ENCODE results near the gene PPP3R2.
"Not testable (repeated sequence)": the region's sequence is repeated elsewhere in the genome, so short reads cannot be mapped to it uniquely, and the experiment has no call there.

Gene PPP3R2

GRCh38 chr9:101587332-101588043 is 7.3 kb downstream of the PPP3R2 start:
- no peak for DNase-seq

- DNase-seq: no peak
These were observed 8.1 kb downstream of the PPP3R2 start for GRCh38 chr9:101586651-101587050.

- DNase-seq: no peak
These were observed 9.0 kb downstream of the PPP3R2 start for GRCh38 chr9:101585740-101586139.

GRCh38 chr9:101582553-101582952 is 12.2 kb downstream of the PPP3R2 start:
- no peak for DNase-seq

- no peak for DNase-seq
These were observed 14.8 kb downstream of the PPP3R2 start for GRCh38 chr9:101579711-101580545.

- no peak for DNase-seq
These were observed 16.4 kb downstream of the PPP3R2 start for GRCh38 chr9:101578378-101578777.

- DNase-seq: no peak
These were observed 19.9 kb downstream of the PPP3R2 start for GRCh38 chr9:101574731-101575333.

- no peak for DNase-seq
These were observed 22.5 kb downstream of the PPP3R2 start for GRCh38 chr9:101572316-101572715.

GRCh38 chr9:101571114-101571513 is 23.7 kb downstream of the PPP3R2 start:
- no peak for DNase-seq

GRCh38 chr9:101569741-101570501 is 24.8 kb downstream of the PPP3R2 start:
- no peak for DNase-seq

GRCh38 chr9:101567725-101568350 is 26.9 kb downstream of the PPP3R2 start:
- DNase-seq: no peak

- DNase-seq: no peak
These were observed 27.7 kb downstream of the PPP3R2 start for GRCh38 chr9:101566904-101567724.

- DNase-seq: no peak
These were observed 30.5 kb downstream of the PPP3R2 start for GRCh38 chr9:101564252-101564651.

GRCh38 chr9:101562966-101563365 is 31.8 kb downstream of the PPP3R2 start:
- DNase-seq: no peak

GRCh38 chr9:101561740-101562139 is 33.0 kb downstream of the PPP3R2 start:
- no peak for DNase-seq

- DNase-seq: not testable (repeated sequence)
These were observed 45.2 kb downstream of the PPP3R2 start for GRCh38 chr9:101549472-101550098.

GRCh38 chr9:101543098-101543735 is 51.6 kb downstream of the PPP3R2 start:
- DNase-seq: no peak

Measured in stimulated activated naive CD4-positive, alpha-beta T cell treated with Interleukin-2 at 50 U/mL for 16 hours (primary cell).